NCI-H1417 (cell line): ENCODE data around the gene PAWR.
A peak's percentile ranks its signal among the peaks of the same experiment; 100 is the strongest.
"Not testable (repeated sequence)": the region's sequence is repeated elsewhere in the genome, so short reads cannot be mapped to it uniquely, and the experiment has no call there.

Source experiments
- DNase-seq, 3 experiments: peaks; one replicate each; lab custom pipeline; 2025; lab: John Stamatoyannopoulos, UW

The PAWR gene

GRCh38 chr12:79549531-79550271 lies 141.1 kb downstream of the PAWR start:
- DNase-seq: no peak

DNA sequence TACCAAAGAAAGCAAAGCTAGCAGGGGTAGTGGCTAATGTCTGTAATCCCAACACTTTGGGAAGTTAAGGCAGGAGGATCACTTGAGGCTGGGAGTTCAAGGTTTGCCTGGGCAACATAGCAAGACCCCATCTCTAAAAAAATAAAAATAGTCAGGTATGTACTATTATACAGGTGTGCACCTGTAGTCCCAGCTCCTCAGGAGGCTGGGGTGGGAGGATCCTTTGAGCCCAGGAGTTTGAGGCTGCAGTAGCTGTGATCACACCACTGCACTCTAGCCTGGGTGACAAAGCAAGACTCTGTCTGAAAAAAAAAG lies 142.2 kb downstream of the PAWR start:
- no peak for DNase-seq

DNA sequence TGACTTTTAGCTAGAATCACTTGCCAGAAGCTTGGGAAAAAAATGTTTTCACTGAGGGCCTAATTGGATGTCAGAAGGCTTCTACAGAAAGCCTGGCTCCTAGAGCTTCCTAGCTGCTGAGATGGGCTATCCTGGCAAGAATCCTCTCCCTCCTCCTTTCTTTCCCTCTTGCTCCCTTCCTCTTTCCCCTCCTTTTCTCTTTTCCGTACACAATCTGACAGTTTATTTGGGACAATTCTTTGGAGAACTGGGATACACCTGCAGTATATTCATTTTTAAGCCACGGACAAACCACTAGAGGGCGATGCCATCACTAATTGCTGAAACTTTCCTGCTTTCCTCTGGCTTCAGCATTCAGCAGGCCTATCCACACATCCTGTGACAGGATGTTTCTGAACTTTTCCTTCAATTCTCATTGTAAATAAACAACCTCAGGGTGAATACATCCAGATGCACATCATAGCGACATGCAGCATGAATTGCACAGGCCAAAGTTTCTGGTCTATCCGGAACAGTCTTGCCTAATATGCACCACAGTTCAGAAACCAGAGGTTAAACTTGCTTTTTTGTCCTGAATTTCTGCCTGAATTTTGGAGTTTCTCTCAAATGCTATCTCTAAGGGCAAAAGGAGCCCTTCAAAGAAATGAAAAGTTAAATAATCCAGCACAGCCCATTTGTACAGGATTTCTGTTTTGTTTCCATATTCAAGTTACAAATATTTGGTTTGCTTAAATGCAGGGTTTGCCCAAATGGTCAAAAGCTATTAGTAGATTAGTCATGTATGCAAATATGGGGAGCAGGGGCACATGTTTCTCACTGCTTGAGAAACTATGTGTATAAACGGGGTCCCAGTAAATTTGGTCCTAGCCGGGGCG lies 142.8 kb downstream of the PAWR start:
- DNase-seq: peak; percentile 19 to 69 (median 51)

DNA sequence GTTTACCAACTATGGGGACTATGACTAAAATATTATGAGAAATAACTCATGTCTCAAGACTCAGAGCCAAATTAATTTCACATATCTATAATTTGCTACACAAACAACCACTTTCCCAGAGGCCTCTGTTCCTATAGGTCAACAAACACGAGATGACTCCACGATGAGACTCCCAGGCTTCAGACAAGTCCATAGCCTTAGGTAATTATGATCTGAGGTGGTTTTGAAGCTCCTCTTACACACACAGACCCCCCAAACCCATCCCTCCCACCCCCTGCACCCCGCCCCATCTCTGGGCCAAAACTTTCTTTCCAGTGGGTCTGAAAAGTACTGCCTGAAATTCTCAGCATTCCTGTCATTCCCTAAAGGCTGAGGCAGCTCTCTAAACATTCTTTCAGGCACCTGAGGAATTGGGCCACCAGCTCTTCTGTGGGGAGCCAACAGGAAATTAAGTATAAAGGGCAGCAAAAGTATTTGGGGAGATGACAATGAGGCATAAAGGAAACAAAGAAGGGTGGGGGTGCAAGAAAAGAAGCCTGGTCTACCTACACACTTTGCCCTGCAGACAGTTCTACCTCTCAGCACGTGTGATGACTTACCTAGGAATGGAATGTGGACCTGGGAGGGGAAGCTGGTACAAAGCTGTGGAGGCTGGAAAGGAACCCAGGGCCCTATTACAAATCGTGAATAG lies 143.6 kb downstream of the PAWR start:
- no peak for DNase-seq

DNA sequence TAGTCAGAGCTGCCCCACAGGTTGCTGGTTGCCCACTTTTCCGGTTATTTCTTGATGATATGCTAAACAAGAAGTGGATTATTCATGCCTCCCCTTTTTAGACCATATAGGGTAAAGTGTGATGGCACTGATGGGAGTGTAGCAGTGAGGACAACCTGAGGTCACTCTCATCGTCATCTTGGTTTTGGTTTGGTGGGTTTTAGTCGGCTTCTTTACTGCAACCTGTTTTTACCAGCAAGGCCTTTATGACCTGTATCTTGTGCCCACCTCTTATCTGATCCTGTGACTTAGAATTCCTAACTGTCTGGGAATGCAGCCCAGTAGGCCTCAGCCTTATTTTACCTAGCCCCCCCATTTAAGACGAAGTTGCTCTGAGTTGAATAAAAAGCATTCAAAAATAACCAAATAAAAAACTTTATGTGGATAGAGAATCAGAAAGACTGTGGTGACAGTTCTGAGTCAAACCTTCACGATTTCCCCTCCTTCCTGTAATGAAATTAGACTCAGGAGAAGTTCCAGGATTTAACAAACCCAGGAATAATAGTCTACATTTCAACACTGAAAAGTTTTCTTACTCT lies 144.2 kb downstream of the PAWR start:
- no peak for DNase-seq

GRCh38 chr12:79544439-79544838 lies 146.3 kb downstream of the PAWR start:
- not testable (repeated sequence) for DNase-seq

GRCh38 chr12:79537675-79538074 lies 153.1 kb downstream of the PAWR start:
- no peak for DNase-seq

DNA sequence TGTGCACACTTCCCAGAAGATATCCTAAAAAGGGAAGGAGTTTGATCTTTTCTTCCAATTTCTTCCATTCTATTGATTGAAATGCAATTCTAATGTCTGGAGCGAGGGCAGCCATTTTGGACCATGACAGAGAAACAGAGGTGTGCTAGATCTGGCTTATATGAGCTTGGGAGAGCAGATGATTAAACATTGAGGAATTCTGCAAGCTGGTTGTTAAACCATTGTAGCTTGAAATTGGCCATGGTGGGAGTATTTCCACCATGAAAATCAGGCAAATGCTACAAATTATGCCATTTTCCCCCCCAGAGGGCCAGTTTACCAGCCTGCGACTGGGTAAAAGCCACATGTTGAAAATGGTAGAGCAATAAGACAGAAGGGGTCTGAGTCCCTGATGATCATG lies 155.0 kb downstream of the PAWR start:
- DNase-seq: no peak
